HepG2 (cell line): Measurements from ENCODE around the gene RPS6KA2. TPM values are rescaled to one million over a fixed set of nuclear protein-coding genes. Genes with fewer than 3 reads are reported as not detected.

Experiments used
- HOMEZ ChIP-seq: IDR thresholded peaks from 2 replicates; pipeline ENCODE4 v1.6.1; 2016; ENCODE audit warnings: low read depth
- HOXA9 ChIP-seq: sonication (generic); formaldehyde crosslinking; IDR thresholded peaks from 2 replicates; pipeline ENCODE4 v1.8.1; 2022; ENCODE audit warnings: missing genetic modification reagents, mild to moderate bottlenecking, moderate library complexity, borderline replicate concordance
- MAFK ChIP-seq, 2 experiments: IDR thresholded peaks in 1 of 2; conservative IDR thresholded peaks in 1 of 2; 2 replicates each; pipeline ENCODE4 v1.6.1; 2011; ENCODE audit warnings: improper control_type of control experiment in 2 of 2, low read length in 2 of 2
- NCOR1 ChIP-seq: fragments of 200-600 bp; sonication (generic); IDR thresholded peaks from 2 replicates; pipeline ENCODE4 v1.7.0; 2017; ENCODE audit warnings: antibody characterized with exemption, low read length, borderline replicate concordance
- RNF2 ChIP-seq: fragments of 450-650 bp; conservative IDR thresholded peaks from 2 replicates; pipeline ENCODE4 v1.6.1; 2016; ENCODE audit warnings: low read depth
- SMAD1 ChIP-seq: sonication (generic); formaldehyde crosslinking; IDR thresholded peaks from 2 replicates; pipeline ENCODE4 v1.4.0; 2020; ENCODE audit warnings: missing genetic modification reagents, low read depth, mild to moderate bottlenecking, borderline replicate concordance
- TBX2 ChIP-seq: sonication (generic); formaldehyde crosslinking; IDR thresholded peaks from 2 replicates; pipeline ENCODE4 v1.5.0; 2020; ENCODE audit warnings: missing genetic modification reagents, mild to moderate bottlenecking, borderline replicate concordance
- ZFP91 ChIP-seq: sonication (generic); formaldehyde crosslinking; IDR thresholded peaks from 2 replicates; pipeline ENCODE4 v1.9.0; 2022; ENCODE audit warnings: missing genetic modification reagents, mild to moderate bottlenecking, borderline replicate concordance
- ZNF251 ChIP-seq: sonication (generic); formaldehyde crosslinking; IDR thresholded peaks from 2 replicates; pipeline ENCODE4 v1.9.0; 2021; ENCODE audit warnings: mild to moderate bottlenecking, missing genetic modification reagents
- ZNF619 ChIP-seq: sonication (generic); formaldehyde crosslinking; IDR thresholded peaks from 2 replicates; pipeline ENCODE4 v1.4.0; 2020; ENCODE audit warnings: mild to moderate bottlenecking, missing genetic modification reagents
- ZNF775 ChIP-seq: sonication (generic); formaldehyde crosslinking; IDR thresholded peaks from 2 replicates; pipeline ENCODE4 v1.4.0; 2020; ENCODE audit warnings: missing genetic modification reagents, mild to moderate bottlenecking, moderate library complexity, borderline replicate concordance
- polyA plus RNA-seq, 8 experiments: library from polyadenylated mRNA; depleted of rRNA in 3 of 8; stranded (reverse) in 7 of 8; unstranded in 1 of 8; fragments of >200 nt; fragmentation: Illumina TruSeq in 4 of 8; extraction: Trizol in 4 of 8; gene quantifications; 2 replicates each; pipeline versions ENCODE4 v1.2.1 to v1.2.3, GENCODE V29; 2011 to 2016; ENCODE audit warnings: low read depth in 4 of 8, missing spikeins in 1 of 8, mixed read lengths in 1 of 8; ENCODE audit not compliant: insufficient read depth in 1 of 8
- total RNA-seq, 5 experiments: library from RNA; depleted of rRNA; stranded (reverse); fragments of >200 nt; fragmentation: Illumina TruSeq; extraction: Trizol; gene quantifications; 2 replicates each; pipeline ENCODE4 v1.2.3, GENCODE V29; 2016; ENCODE audit warnings: low read depth in 1 of 5
- TF ChIP-seq, protein P1 (sequence below): sonication (generic); formaldehyde crosslinking; IDR thresholded peaks from 2 replicates; pipeline ENCODE4 v1.5.1; 2020; ENCODE audit warnings: mild to moderate bottlenecking, missing genetic modification reagents, moderate library complexity

The RPS6KA2 gene
- total and polyA plus RNA-seq, 2 of the 13 experiments (the other 11 are each of a cell fraction or from before 2014, with no cell fraction given), result 0.22 to 0.38 TPM

DNA sequence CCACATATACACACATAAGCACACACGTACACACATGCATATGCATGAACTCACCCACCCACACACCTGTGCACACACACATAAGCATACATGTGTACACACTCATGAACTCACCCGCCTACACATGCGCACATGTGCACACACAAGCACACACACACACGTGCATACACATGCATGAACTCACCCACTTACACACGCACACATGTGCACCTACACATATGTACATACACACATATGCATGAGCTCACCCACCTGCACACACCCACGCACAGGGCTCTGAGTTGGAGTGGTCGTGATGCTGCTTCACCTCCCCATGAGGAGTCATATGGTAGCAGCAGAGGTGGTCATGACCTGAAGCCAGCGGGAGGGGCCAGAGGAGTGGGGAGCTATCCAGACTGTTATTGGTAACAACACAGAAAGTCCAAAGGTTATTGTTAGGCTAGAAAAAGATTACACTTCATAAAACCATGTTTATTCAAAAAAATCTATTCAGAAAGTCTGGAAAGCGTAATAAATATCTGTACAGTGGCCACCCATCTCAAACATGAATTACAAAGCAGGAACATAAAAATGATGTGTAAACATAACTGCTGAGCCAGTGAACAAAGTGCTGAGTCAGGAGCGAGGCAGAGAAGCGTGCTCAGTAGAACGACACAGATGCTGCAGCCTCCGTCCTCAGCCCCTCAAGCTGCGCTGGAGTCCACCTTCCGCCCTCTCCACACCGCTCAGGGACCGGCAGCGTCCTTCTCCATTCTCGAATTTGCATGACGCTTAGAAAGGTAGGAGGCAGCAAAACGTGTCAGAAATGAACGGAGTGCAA is 217.9 kb downstream of the RPS6KA2 start (continued):
- TF ChIP-seq, protein P1, sequence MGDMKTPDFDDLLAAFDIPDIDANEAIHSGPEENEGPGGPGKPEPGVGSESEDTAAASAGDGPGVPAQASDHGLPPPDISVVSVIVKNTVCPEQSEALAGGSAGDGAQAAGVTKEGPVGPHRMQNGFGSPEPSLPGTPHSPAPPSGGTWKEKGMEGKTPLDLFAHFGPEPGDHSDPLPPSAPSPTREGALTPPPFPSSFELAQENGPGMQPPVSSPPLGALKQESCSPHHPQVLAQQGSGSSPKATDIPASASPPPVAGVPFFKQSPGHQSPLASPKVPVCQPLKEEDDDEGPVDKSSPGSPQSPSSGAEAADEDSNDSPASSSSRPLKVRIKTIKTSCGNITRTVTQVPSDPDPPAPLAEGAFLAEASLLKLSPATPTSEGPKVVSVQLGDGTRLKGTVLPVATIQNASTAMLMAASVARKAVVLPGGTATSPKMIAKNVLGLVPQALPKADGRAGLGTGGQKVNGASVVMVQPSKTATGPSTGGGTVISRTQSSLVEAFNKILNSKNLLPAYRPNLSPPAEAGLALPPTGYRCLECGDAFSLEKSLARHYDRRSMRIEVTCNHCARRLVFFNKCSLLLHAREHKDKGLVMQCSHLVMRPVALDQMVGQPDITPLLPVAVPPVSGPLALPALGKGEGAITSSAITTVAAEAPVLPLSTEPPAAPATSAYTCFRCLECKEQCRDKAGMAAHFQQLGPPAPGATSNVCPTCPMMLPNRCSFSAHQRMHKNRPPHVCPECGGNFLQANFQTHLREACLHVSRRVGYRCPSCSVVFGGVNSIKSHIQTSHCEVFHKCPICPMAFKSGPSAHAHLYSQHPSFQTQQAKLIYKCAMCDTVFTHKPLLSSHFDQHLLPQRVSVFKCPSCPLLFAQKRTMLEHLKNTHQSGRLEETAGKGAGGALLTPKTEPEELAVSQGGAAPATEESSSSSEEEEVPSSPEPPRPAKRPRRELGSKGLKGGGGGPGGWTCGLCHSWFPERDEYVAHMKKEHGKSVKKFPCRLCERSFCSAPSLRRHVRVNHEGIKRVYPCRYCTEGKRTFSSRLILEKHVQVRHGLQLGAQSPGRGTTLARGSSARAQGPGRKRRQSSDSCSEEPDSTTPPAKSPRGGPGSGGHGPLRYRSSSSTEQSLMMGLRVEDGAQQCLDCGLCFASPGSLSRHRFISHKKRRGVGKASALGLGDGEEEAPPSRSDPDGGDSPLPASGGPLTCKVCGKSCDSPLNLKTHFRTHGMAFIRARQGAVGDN, result peak; percentile 44
- TF ChIP-seq ZNF775 (CRISPR knock-in tag) (no peak), ZNF619 (CRISPR knock-in tag) (peak; percentile 20; the same call in 1 of the 2 replicates), ZFP91 (CRISPR knock-in tag) (0 out of 2 replicates have a peak, but pooled peaks have one; percentile 21), TBX2 (CRISPR knock-in tag) (peak; percentile 32; the same call in 1 of the 2 replicates), MAFK (conservative IDR thresholded peaks at IDR 0.05 in 1 of 2, IDR thresholded peaks at IDR 0.05 in 1 of 2; ENCODE audit: low read length in 2 of 2) (peak; percentile 100), SMAD1 (0 out of 2 replicates have a peak, but pooled peaks have one; percentile 36), HOMEZ (CRISPR knock-in tag) (no peak), ZNF251 (CRISPR knock-in tag) (no peak), HOXA9 (CRISPR knock-in tag) (0 out of 2 replicates have a peak, but pooled peaks have one; percentile 20), NCOR1 (peak; percentile 68; the same call in 1 of the 2 replicates), RNF2 (0 out of 2 replicates have a peak, but pooled peaks have one; percentile 45)
